AG10803 (cell line): ENCODE measurements around the gene ITK.

Experiments used
- DNase-seq: peaks from one replicate; pipeline ENCODE4 v3.0.0; 2010; ENCODE audit warnings: low read depth
- H3K4me3 ChIP-seq: 2 replicates; pipeline ENCODE4 v1.5.1; 2011; ENCODE audit warnings: mild to moderate bottlenecking, low read length, control low read depth
- TF ChIP-seq, protein P1 (sequence below): conservative IDR thresholded peaks from 2 replicates; pipeline ENCODE4 v1.5.1; 2011; ENCODE audit warnings: mild to moderate bottlenecking, low read length, control low read depth, inconsistent platforms

The ITK gene

DNA sequence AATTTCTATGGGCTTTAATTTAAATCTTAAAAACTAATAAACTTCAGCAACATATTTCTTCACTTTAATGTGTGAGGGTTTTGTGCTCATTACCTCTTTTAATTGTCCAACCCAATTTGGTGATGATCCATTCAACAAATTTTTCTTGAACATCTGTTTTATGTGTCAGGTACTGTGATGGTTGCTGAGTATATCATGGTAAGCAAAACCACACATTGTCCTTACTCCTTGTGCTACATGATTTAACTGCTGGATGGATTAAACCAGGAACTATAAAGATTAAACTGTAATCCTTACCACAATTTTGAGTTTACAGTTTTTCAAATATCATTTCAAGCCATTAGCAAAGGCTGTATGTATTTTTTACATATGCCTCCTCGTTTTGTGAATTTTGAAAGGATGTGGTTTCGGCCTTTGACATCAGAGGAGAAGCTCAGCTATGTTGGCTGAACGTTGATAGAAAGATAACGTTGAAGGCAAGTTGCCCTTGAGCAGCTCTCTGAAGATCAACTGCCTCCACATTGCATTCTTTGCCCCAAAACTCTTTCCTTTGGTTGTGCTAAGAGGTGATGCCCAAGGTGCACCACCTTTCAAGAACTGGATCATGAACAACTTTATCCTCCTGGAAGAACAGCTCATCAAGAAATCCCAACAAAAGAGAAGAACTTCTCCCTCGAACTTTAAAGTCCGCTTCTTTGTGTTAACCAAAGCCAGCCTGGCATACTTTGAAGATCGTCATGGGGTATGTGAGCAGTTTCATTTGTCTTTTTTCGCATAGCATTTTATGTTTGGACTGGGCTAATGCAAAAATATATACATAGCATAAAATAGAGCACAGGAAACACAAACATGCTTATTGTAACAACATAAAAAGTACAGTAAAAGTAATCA is at the start of gene ITK:
TSS of gene ITK (plus strand) at position 467 of the 891 bp plus-strand sequence. CDS start at position 605, 138 bp downstream.
- TF ChIP-seq, protein P1, sequence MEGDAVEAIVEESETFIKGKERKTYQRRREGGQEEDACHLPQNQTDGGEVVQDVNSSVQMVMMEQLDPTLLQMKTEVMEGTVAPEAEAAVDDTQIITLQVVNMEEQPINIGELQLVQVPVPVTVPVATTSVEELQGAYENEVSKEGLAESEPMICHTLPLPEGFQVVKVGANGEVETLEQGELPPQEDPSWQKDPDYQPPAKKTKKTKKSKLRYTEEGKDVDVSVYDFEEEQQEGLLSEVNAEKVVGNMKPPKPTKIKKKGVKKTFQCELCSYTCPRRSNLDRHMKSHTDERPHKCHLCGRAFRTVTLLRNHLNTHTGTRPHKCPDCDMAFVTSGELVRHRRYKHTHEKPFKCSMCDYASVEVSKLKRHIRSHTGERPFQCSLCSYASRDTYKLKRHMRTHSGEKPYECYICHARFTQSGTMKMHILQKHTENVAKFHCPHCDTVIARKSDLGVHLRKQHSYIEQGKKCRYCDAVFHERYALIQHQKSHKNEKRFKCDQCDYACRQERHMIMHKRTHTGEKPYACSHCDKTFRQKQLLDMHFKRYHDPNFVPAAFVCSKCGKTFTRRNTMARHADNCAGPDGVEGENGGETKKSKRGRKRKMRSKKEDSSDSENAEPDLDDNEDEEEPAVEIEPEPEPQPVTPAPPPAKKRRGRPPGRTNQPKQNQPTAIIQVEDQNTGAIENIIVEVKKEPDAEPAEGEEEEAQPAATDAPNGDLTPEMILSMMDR = no peak
- no peak for DNase-seq
- no peak within 1 kb of the TSS for H3K4me3 ChIP-seq

DNA sequence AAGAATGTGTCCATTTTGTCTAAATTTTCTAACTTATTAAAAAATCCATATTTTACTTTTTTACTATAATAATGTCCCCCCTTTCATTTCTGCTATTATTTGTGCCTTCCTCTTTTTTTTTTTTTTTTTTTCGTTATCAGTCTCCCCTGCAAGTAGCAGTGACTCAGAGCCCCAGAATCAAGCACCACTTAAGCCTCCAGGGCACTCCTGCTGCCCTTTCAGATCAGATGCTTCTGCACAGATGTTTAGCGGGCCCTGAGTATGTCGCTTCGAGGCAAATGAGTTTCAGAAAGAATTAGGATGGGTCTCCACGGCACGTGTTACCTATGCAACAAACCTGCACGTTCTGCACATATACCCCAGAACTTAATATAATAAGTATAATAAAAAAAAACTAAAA is 49.7 kb upstream of the ITK start:
- TF ChIP-seq, protein P1 = no peak
- no peak overlapping the region for H3K4me3 ChIP-seq
- DNase-seq = no peak

DNA sequence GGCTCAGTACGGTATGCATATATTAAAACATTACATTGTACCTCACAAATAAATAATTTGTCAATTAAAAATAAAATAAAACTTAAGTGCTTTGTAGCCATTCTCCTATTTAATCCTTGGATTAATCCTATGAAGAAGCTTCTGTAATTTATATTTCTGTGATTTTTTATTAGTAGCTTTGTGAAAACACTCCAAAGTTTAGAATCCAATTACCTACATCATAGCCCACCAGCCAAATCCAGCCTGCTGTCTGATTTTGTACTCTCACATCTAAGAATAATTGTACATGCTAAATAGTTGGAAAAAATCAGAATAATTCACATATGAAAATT is 48.4 kb upstream of the ITK start:
- TF ChIP-seq, protein P1 = no peak
- no peak overlapping the region for H3K4me3 ChIP-seq
- DNase-seq = no peak

GRCh38 chr5:157137691-157138090 is 42.9 kb upstream of the ITK start:
- TF ChIP-seq, protein P1 = no peak
- DNase-seq = peak; percentile 6
- H3K4me3 ChIP-seq = no peak overlapping the region

DNA sequence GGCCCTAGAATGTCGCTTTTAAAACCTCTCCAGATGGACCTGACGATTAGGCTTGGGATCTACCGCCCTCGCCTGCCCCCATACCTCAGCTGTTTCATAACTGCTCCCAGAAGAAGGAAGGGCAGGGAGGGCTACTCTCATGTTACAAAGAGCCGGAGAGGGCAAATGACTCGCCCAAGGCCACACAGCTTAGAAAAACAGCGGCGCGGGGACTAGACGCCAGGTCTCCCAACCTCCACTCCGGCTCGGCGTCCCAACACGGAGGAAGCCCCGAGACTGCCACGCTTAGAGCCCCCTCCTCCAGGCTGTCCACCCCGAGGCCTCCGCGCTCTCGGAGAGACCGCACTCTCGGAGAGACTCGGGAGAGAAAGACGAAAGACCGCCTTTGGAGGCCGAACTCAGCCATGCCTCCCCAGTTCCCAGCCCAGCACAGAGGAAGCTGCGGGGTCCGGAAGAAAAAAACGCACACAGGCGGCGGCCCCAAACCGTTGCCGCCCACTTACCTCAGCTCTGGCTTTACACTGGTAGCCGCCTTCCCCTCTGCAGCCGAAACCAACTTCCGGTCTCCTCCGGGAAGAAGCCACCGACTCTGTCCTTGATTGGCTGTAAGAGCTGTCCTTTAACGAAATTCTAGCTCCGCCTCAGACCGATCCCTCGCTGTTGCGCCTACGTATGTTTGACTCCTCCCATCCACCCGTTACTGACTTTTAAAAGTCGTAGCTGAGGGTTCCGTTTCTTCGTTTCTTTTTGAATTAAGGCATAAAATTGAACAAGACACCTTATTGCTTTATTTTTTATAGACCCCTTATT is 38.1 kb upstream of the ITK start, which contains the start of gene MED7:
TSS of gene MED7 (minus strand) at position 549 of the 810 bp plus-strand sequence. CDS start 3,434 bp downstream, outside the sequence.
- peak; percentile 100 for DNase-seq
- TF ChIP-seq, protein P1 = no peak
- H3K4me3 ChIP-seq = peak within 1 kb of the TSS; percentile 99

DNA sequence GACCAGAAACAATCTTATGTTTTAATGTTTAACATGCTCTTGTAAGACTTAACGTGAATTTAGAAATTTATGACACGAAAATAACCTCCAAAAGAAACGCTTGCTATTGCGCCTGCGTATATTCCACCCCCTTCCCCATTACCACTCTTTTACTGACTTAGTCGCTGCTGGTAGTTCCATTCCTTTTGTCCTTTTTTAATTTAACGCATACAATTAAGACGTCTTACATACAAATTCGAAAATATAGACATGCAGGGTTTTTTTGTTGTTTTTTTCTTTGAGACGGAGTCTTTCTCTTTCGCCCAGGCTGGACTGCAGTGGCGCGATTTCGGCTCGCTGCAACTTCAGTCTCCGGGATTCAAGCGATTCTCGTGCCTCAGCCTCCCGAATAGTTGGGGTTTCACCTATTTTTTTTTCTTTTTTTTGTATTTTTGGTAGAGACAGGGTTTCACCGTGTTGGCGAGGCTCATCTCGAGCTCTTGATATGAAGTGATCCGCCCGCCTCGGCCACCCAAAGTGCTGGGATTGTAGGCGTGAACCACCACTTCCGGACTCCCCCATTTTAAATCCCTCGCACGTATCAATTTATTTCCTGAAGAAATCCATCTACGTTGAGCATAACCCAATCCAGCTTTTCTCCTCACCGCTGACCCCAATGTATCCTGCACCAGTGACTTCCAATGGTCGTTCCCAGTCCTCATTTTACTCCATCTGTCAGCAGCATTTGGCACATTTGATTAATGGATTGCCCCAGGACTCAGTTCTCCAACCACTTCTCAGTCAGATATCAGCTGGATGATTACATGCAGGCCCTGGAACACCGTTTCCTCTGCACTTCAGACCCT is 37.3 kb upstream of the ITK start:
- peak; percentile 28 for DNase-seq
- peak overlapping the region; percentile 99 for H3K4me3 ChIP-seq
- TF ChIP-seq, protein P1 = peak; percentile 17; the same call in 1 of the 2 replicates
